Pericardium fibroblast (primary cell): ENCODE measurements around the gene MYCT1. TPM values are rescaled to one million over a fixed set of nuclear protein-coding genes. Genes with fewer than 3 reads are reported as not detected.

Experiments used
- total RNA-seq: library from RNA; depleted of rRNA; stranded (reverse); fragments of >200 nt; gene quantifications from 2 replicates; pipeline ENCODE4 v1.2.3, GENCODE V29; 2015

Gene MYCT1
- 0.35 and 3.1 TPM in 2 replicates for total RNA-seq

GRCh38 chr6:152697634-152698033 is at the start of gene MYCT1:
Gene MYCT1 (plus strand): TSS chr6:152697897. CDS start chr6:152697903, 6 bp downstream.

GRCh38 chr6:152750694-152751093 is 53.0 kb downstream of the MYCT1 start, which contains the start of gene VIP:
Gene VIP (plus strand): TSS chr6:152750797. CDS start chr6:152752178, 1,381 bp downstream.

Other genes with a start within 250 kb of the MYCT1 start
- gene SYNE1, start 60.5 kb upstream of the MYCT1 start, total RNA-seq: 20.0 and 49.7 TPM in 2 replicates
- gene VIP, start 52.9 kb downstream of the MYCT1 start, total RNA-seq: not detected in 2 replicates